ENCODE measurements around the gene CDH8. TPM values are rescaled to one million over a fixed set of nuclear protein-coding genes. Genes with fewer than 3 reads are reported as not detected.
"Not testable (repeated sequence)": the region's sequence is repeated elsewhere in the genome, so short reads cannot be mapped to it uniquely, and the experiment has no call there.

CDH8 gene
- total and polyA plus RNA-seq, 2 experiments from 2014 or later: 7.4 to 14.3 TPM

DNA sequence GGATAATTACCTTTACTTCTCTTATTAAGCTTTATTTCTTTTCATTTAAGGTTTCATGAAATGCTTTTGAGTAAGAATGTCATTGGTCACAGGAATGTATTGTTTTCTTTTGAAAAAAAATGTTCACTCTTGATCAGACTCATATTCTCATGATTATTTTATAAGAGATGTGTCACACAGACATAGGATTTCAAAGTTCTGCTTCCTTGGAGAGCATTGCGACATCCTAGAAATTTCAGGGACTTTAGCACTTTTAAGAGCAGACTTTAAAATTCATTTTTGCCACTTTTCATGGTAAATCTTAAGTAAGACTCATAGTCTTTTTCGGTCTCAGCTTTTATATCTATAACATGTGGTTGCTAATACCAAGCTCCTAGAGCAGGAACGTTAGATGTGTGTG lies 314.7 kb downstream of the CDH8 start:
- no peak for DNase-seq (ENCODE audit: low read depth in 1 of 2, low spot score in 1 of 2)
- Histone ChIP-seq H3K4me3 (no peak overlapping the region), H3K36me3 (no peaks in the 10 kb centered on the region), H3K4me1 (ENCODE audit: low read depth) (no peaks in the 10 kb centered on the region), H3K9me3 (ENCODE audit: low read depth) (no peaks in the 10 kb centered on the region), H3K27ac (no peak overlapping the region), H3K27me3 (no peaks in the 10 kb centered on the region)
- TF ChIP-seq, protein P1, sequence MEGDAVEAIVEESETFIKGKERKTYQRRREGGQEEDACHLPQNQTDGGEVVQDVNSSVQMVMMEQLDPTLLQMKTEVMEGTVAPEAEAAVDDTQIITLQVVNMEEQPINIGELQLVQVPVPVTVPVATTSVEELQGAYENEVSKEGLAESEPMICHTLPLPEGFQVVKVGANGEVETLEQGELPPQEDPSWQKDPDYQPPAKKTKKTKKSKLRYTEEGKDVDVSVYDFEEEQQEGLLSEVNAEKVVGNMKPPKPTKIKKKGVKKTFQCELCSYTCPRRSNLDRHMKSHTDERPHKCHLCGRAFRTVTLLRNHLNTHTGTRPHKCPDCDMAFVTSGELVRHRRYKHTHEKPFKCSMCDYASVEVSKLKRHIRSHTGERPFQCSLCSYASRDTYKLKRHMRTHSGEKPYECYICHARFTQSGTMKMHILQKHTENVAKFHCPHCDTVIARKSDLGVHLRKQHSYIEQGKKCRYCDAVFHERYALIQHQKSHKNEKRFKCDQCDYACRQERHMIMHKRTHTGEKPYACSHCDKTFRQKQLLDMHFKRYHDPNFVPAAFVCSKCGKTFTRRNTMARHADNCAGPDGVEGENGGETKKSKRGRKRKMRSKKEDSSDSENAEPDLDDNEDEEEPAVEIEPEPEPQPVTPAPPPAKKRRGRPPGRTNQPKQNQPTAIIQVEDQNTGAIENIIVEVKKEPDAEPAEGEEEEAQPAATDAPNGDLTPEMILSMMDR (IDR thresholded peaks at IDR 0.05; ENCODE audit: low read depth, low read length): no peak

DNA sequence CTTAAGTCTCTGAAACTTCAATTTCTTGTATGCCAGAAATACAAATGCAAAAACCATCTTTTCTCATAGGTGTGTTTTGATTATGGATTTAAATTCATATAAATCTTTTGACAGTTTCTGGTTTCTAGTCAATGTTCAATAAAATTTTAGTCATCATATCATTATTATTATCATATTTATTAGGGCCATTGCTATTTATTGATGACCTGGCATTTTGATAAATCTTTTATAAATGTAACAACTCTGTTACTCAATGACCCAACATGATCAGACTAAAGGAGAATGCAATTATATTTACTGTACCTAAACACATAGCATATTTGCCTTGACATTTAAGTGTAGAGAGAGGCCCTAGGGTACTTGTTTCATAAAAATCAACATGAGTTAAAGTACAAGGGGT lies 320.8 kb downstream of the CDH8 start:
- H3K4me3 ChIP-seq: no peak overlapping the region
- TF ChIP-seq, protein P1 (IDR thresholded peaks at IDR 0.05; ENCODE audit: low read depth, low read length): no peak
- no peak for DNase-seq (ENCODE audit: low read depth in 1 of 2, low spot score in 1 of 2)
- H3K27ac ChIP-seq: no peak overlapping the region
- H3K9me3 ChIP-seq (ENCODE audit: low read depth): no peaks in the 10 kb centered on the region
- H3K27me3 ChIP-seq: no peaks in the 10 kb centered on the region
- no peaks in the 10 kb centered on the region for H3K36me3 ChIP-seq
- H3K4me1 ChIP-seq (ENCODE audit: low read depth): no peaks in the 10 kb centered on the region

DNA sequence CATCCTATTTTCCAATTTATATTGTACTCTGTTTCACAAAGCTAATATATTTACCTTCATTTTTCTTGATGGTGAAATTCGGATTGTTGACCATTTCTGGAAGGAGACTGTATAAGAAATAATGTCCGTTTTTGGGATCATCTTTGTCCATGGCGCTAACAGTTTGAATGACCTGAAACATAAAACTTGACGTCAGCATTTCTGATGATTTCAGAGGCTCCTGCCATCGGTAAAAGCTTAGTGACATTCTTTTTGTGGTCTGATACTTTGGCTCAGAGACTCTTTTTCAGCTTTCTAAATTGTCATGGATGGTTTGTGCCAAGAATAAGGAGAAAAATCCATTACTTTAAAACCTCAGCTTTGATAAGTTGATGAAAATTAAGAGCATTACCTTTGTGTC lies 322.5 kb downstream of the CDH8 start:
- H3K27me3 ChIP-seq: no peaks in the 10 kb centered on the region
- TF ChIP-seq, protein P1 (IDR thresholded peaks at IDR 0.05; ENCODE audit: low read depth, low read length): no peak

DNA sequence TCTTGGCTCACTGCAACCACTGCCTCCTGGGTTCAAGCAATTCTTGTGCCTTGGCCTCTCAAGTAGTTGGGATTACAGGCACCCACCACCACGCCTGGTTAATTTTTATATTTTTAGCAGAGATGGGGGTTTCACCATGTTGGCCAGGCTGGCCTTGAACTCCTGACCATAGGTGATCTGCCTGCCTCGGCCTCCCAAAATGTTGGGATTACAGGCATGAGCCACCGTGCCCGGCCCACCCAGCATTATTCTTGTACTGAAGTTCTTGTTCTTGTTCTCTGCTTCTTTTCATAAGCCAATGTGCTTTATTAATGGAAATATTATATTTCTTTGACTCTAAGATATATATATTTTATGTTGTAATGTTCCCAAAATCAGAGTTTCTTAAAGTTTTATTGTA lies 336.6 kb downstream of the CDH8 start:
- not testable (repeated sequence) for H3K4me1 ChIP-seq (ENCODE audit: low read depth); H3K36me3 ChIP-seq; H3K27me3 ChIP-seq; H3K4me3 ChIP-seq; DNase-seq (ENCODE audit: low read depth in 1 of 2, low spot score in 1 of 2); H3K27ac ChIP-seq; H3K9me3 ChIP-seq (ENCODE audit: low read depth)

More for the DNA sequence above, 322.5 kb downstream of the CDH8 start:
- Histone ChIP-seq H3K4me3 (no peak overlapping the region), H3K9me3 (ENCODE audit: low read depth) (no peaks in the 10 kb centered on the region), H3K4me1 (ENCODE audit: low read depth) (no peaks in the 10 kb centered on the region), H3K36me3 (no peaks in the 10 kb centered on the region), H3K27ac (no peak overlapping the region)
- DNase-seq (ENCODE audit: low read depth in 1 of 2, low spot score in 1 of 2): no peak

DNA sequence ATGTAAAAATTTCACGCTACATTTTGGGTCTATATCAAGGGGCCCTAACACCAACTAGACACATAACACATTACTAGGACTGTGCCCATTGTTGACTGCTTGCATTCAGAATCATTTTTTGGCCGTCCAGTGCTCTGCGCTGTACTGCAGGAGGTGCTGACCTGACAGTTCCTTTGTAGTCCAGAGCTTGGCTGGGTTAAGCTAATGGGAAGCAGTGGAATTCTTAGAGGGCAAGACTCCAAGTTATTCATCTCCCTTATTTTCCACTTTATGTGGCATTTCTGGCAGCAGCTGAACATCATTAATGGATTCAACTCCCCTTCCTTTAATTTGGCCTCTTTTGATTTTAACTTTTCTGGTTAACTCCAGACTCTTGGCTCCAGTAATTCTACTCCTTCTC lies 351.7 kb downstream of the CDH8 start:
- no peaks in the 10 kb centered on the region for H3K9me3 ChIP-seq (ENCODE audit: low read depth)
- H3K4me3 ChIP-seq: no peak overlapping the region
- H3K36me3 ChIP-seq: no peaks in the 10 kb centered on the region
- no peak overlapping the region for H3K27ac ChIP-seq
- H3K27me3 ChIP-seq: no peaks in the 10 kb centered on the region
- no peaks in the 10 kb centered on the region for H3K4me1 ChIP-seq (ENCODE audit: low read depth)
- TF ChIP-seq, protein P1 (IDR thresholded peaks at IDR 0.05; ENCODE audit: low read depth, low read length): no peak
- no peak for DNase-seq (ENCODE audit: low read depth in 1 of 2, low spot score in 1 of 2)

DNA sequence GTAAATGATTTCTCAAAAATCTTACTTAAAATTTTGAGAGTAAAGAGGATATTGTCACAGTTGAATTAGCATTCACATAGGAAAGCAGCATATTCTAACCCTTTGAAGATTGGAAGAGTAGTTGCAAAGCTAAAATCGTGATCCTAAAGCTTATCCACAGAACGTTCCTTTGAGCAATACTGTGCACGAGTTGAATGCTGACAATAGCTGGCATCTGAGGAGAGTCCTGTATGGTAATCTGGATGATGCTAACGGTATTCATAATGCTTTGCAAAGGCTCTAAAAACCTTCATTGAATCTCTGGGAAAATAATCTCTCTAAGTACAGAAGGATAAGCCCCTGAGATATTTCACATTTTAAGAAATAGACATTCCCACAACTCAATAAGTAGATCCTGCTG lies 354.6 kb downstream of the CDH8 start:
- no peak overlapping the region for H3K27ac ChIP-seq
- no peaks in the 10 kb centered on the region for H3K27me3 ChIP-seq
- no peaks in the 10 kb centered on the region for H3K9me3 ChIP-seq (ENCODE audit: low read depth)
- DNase-seq (ENCODE audit: low read depth in 1 of 2, low spot score in 1 of 2): no peak
- TF ChIP-seq, protein P1 (IDR thresholded peaks at IDR 0.05; ENCODE audit: low read depth, low read length): no peak
- no peaks in the 10 kb centered on the region for H3K36me3 ChIP-seq
- no peaks in the 10 kb centered on the region for H3K4me1 ChIP-seq (ENCODE audit: low read depth)
- H3K4me3 ChIP-seq: no peak overlapping the region

All from cardiac muscle cell (in vitro differentiated cells and primary cell).